ENCODE results near the gene QKI. TPM values are rescaled to one million over a fixed set of nuclear protein-coding genes. Genes with fewer than 3 reads are reported as not detected.

The QKI gene
- total RNA-seq, 1 donor from 2014 or later: 204 TPM

- Histone ChIP-seq H2AFZ (ENCODE audit: low read depth, low read length) (no peak overlapping the region), H4K20me1 (ENCODE audit: insufficient read depth, low read length) (no peaks in the 10 kb centered on the region), H3K79me2 (ENCODE audit: insufficient read depth, low read length) (no peaks in the 10 kb centered on the region), H3K27ac (ENCODE audit: low read depth, low read length) (no peak overlapping the region), H3K4me2 (ENCODE audit: low read length) (no peak overlapping the region), H3K4me1 (ENCODE audit: insufficient read depth, low read length) (no peaks in the 10 kb centered on the region), H3K36me3 (ENCODE audit: insufficient read depth, low read length) (no peaks in the 10 kb centered on the region), H3K9ac (ENCODE audit: low read length) (no peak overlapping the region), H3K27me3 (ENCODE audit: insufficient read depth, low read length) (no peaks in the 10 kb centered on the region), H3K4me3 (ENCODE audit: insufficient read depth, low read depth, low read length) (no peak overlapping the region), H3K9me3 (ENCODE audit: insufficient read depth, low read depth, low read length) (no peaks in the 10 kb centered on the region)
- FAIRE-seq: no peak
- Mint-ChIP-seq H3K36me3 (ENCODE audit: low read depth, unreplicated experiment) (peaks cover 2% of the 10 kb centered on the region), H3K4me1 (ENCODE audit: low read depth, unreplicated experiment) (no peaks in the 10 kb centered on the region), H3K4me3 (ENCODE audit: unreplicated experiment) (no peak overlapping the region), H3K9me3 (ENCODE audit: unreplicated experiment) (peaks cover 2% of the 10 kb centered on the region), H3K27me3 (ENCODE audit: low read depth, unreplicated experiment) (no peaks in the 10 kb centered on the region), H3K27ac (ENCODE audit: unreplicated experiment) (no peak overlapping the region)
- no peak for DNase-seq (ENCODE audit: low read depth)
- no peak for TF ChIP-seq CTCF (IDR thresholded peaks at IDR 0.05; ENCODE audit: insufficient read depth, low read depth, low read length)
- no peak for TF ChIP-seq EZH2 (IDR thresholded peaks at IDR 0.05; ENCODE audit: insufficient read depth, low read length)
These were observed 43.9 kb upstream of the QKI start for GRCh38 chr6:163370464-163371117.

GRCh38 chr6:163371129-163371528 is 43.4 kb upstream of the QKI start:
- Histone ChIP-seq H3K79me2 (ENCODE audit: insufficient read depth, low read length) (no peaks in the 10 kb centered on the region), H4K20me1 (ENCODE audit: insufficient read depth, low read length) (no peaks in the 10 kb centered on the region), H3K4me2 (ENCODE audit: low read length) (no peak overlapping the region), H3K27me3 (ENCODE audit: insufficient read depth, low read length) (no peaks in the 10 kb centered on the region), H3K4me1 (ENCODE audit: insufficient read depth, low read length) (no peaks in the 10 kb centered on the region), H3K4me3 (ENCODE audit: insufficient read depth, low read depth, low read length) (no peak overlapping the region), H3K36me3 (ENCODE audit: insufficient read depth, low read length) (no peaks in the 10 kb centered on the region), H3K27ac (ENCODE audit: low read depth, low read length) (no peak overlapping the region), H2AFZ (ENCODE audit: low read depth, low read length) (no peak overlapping the region), H3K9me3 (ENCODE audit: insufficient read depth, low read depth, low read length) (no peaks in the 10 kb centered on the region), H3K9ac (ENCODE audit: low read length) (no peak overlapping the region)
- H3K27ac Mint-ChIP-seq (ENCODE audit: unreplicated experiment): no peak overlapping the region
- peaks cover 2% of the 10 kb centered on the region for H3K36me3 Mint-ChIP-seq (ENCODE audit: low read depth, unreplicated experiment)
- no peak overlapping the region for H3K4me3 Mint-ChIP-seq (ENCODE audit: unreplicated experiment)
- DNase-seq (ENCODE audit: low read depth) (no peak), FAIRE-seq (no peak)
- peaks cover 2% of the 10 kb centered on the region for H3K9me3 Mint-ChIP-seq (ENCODE audit: unreplicated experiment)
- no peaks in the 10 kb centered on the region for H3K4me1 Mint-ChIP-seq (ENCODE audit: low read depth, unreplicated experiment)
- TF ChIP-seq CTCF (IDR thresholded peaks at IDR 0.05; ENCODE audit: insufficient read depth, low read depth, low read length) (no peak), EZH2 (IDR thresholded peaks at IDR 0.05; ENCODE audit: insufficient read depth, low read length) (no peak)
- no peaks in the 10 kb centered on the region for H3K27me3 Mint-ChIP-seq (ENCODE audit: low read depth, unreplicated experiment)

GRCh38 chr6:163373240-163373639 is 41.3 kb upstream of the QKI start:
- TF ChIP-seq CTCF (IDR thresholded peaks at IDR 0.05; ENCODE audit: insufficient read depth, low read depth, low read length) (no peak), EZH2 (IDR thresholded peaks at IDR 0.05; ENCODE audit: insufficient read depth, low read length) (no peak)
- H3K36me3 Mint-ChIP-seq (ENCODE audit: low read depth, unreplicated experiment): peaks cover 2% of the 10 kb centered on the region
- Histone ChIP-seq H3K27ac (ENCODE audit: low read depth, low read length) (no peak overlapping the region), H3K36me3 (ENCODE audit: insufficient read depth, low read length) (no peaks in the 10 kb centered on the region), H3K79me2 (ENCODE audit: insufficient read depth, low read length) (no peaks in the 10 kb centered on the region), H3K4me1 (ENCODE audit: insufficient read depth, low read length) (no peaks in the 10 kb centered on the region), H2AFZ (ENCODE audit: low read depth, low read length) (no peak overlapping the region), H3K27me3 (ENCODE audit: insufficient read depth, low read length) (no peaks in the 10 kb centered on the region), H3K9me3 (ENCODE audit: insufficient read depth, low read depth, low read length) (no peaks in the 10 kb centered on the region), H3K9ac (ENCODE audit: low read length) (no peak overlapping the region), H4K20me1 (ENCODE audit: insufficient read depth, low read length) (no peaks in the 10 kb centered on the region), H3K4me3 (ENCODE audit: insufficient read depth, low read depth, low read length) (no peak overlapping the region), H3K4me2 (ENCODE audit: low read length) (no peak overlapping the region)
- no peaks in the 10 kb centered on the region for H3K4me1 Mint-ChIP-seq (ENCODE audit: low read depth, unreplicated experiment)
- H3K27me3 Mint-ChIP-seq (ENCODE audit: low read depth, unreplicated experiment): peaks cover 7% of the 10 kb centered on the region
- H3K9me3 Mint-ChIP-seq (ENCODE audit: unreplicated experiment): peaks cover 2% of the 10 kb centered on the region
- H3K27ac Mint-ChIP-seq (ENCODE audit: unreplicated experiment): no peak overlapping the region
- no peak overlapping the region for H3K4me3 Mint-ChIP-seq (ENCODE audit: unreplicated experiment)
- FAIRE-seq: no peak
- DNase-seq (ENCODE audit: low read depth): no peak
